K562 (cell line): Measurements from ENCODE around the gene CUEDC2. TPM values are rescaled to one million over a fixed set of nuclear protein-coding genes. Genes with fewer than 3 reads are reported as not detected.

ENCODE experiments used
- ATAC-seq: fragments of 200-7000 bp; cut with Tn5 transposase; 3 replicates; pipeline ENCODE4 v1.9.1; 2020; ENCODE audit warnings: moderate library complexity
- BruUV-seq: library from RNA; stranded (reverse); fragments of 400-500 nt; replicated peaks from 2 replicates; lab custom pipeline; 2021; lab: Mats Ljungman, UMichigan
- CTCF ChIA-PET: fragments of 300-600 bp; formaldehyde crosslinking; extraction: SDS; loops from one replicate; lab custom pipeline; 2021; ENCODE audit warnings: low intra/inter-chr PET ratio; lab: Yijun Ruan, JAX
- POLR2A ChIA-PET: fragments of 300-600, 350-650 bp; sonication (Branson Sonifier 250); formaldehyde crosslinking; extraction: SDS; loops from one replicate; lab custom pipeline; 2021; ENCODE audit warnings: antibody characterized with exemption, inconsistent platforms; lab: Yijun Ruan, JAX
- DNase-seq, 4 experiments: peaks; one replicate each; pipeline versions ENCODE4 v3.0.0 to v3.0.0-alpha.2; 2011 to 2018; ENCODE audit warnings: low spot score in 3 of 4, mixed read lengths in 3 of 4; ENCODE audit errors: extremely low read depth in 1 of 4
- FAIRE-seq: peaks from 2 replicates; lab custom pipeline; 2011; peaks lifted over from hg19 to GRCh38; lab: Jason Lieb, UNC
- H2AFZ ChIP-seq: 2 replicates; pipeline ENCODE4 v1.6.0; 2011; ENCODE audit warnings: low read depth, low read length, control low read depth, inconsistent platforms
- H3K27ac ChIP-seq: fragments of 200-600 bp; 3 replicates; pipeline ENCODE4 v1.8.0; 2011; ENCODE audit warnings: low read depth, mild to moderate bottlenecking, control low read depth, inconsistent platforms, low read length, moderate library complexity, mixed read lengths; ENCODE audit errors: extremely low read depth
- H3K27me3 ChIP-seq, 2 experiments: fragments of 300-600 bp in 1 of 2; 2 replicates in 1 of 2; 3 replicates in 1 of 2; pipeline versions ENCODE4 v1.6.0 to v1.8.0; 2011; ENCODE audit warnings: inconsistent platforms in 2 of 2, low read length in 2 of 2, mild to moderate bottlenecking in 1 of 2, mixed read lengths in 1 of 2, moderate library complexity in 1 of 2; ENCODE audit not compliant: control insufficient read depth in 2 of 2, insufficient read depth in 2 of 2
- H3K36me3 ChIP-seq: fragments of 300-600 bp; 3 replicates; pipeline ENCODE4 v1.8.0; 2011; ENCODE audit warnings: mild to moderate bottlenecking, low read length, inconsistent platforms; ENCODE audit not compliant: control insufficient read depth, insufficient read depth
- H3K4me1 ChIP-seq, 2 experiments: fragments of 200-600 bp in 1 of 2; replicated peaks in 1 of 2; 2 replicates in 1 of 2; 3 replicates in 1 of 2; pipeline versions ENCODE4 v1.5.1 to v1.8.0; 2011; ENCODE audit warnings: inconsistent platforms in 2 of 2, low read length in 2 of 2, mild to moderate bottlenecking in 1 of 2, mixed read lengths in 1 of 2, moderate library complexity in 1 of 2; ENCODE audit not compliant: control insufficient read depth in 2 of 2, insufficient read depth in 2 of 2
- H3K4me2 ChIP-seq: 2 replicates; pipeline ENCODE4 v1.6.1; 2011; ENCODE audit warnings: low read length, control low read depth, inconsistent platforms, mixed read lengths; ENCODE audit not compliant: insufficient read depth
- H3K4me3 ChIP-seq: fragments of 200-600 bp; sonication (generic), shearing (Covaris generic); 2 replicates; pipeline ENCODE4 v1.5.1; 2016; ENCODE audit warnings: control low read depth, inconsistent platforms
- H3K79me2 ChIP-seq: fragments of 200-600 bp; 3 replicates; pipeline ENCODE4 v1.8.0; 2011; ENCODE audit warnings: low read length, inconsistent platforms; ENCODE audit not compliant: control insufficient read depth, insufficient read depth
- H3K9ac ChIP-seq, 2 experiments: 2 replicates each; pipeline versions ENCODE4 v1.6.0 to v1.6.1; 2011; ENCODE audit warnings: low read depth in 2 of 2, low read length in 2 of 2, control low read depth in 1 of 2, inconsistent platforms in 1 of 2, mild to moderate bottlenecking in 1 of 2, mixed read lengths in 1 of 2; ENCODE audit not compliant: insufficient read depth in 1 of 2
- H3K9me1 ChIP-seq: one replicate; pipeline ENCODE4 v1.6.0; 2011; ENCODE audit warnings: inconsistent platforms, mild to moderate bottlenecking, low read length, moderate library complexity; ENCODE audit not compliant: control insufficient read depth, insufficient read depth
- H3K9me3 ChIP-seq: replicated peaks from 2 replicates; pipeline ENCODE4 v1.5.1; 2011; ENCODE audit warnings: low read depth, low read length, inconsistent platforms; ENCODE audit not compliant: control insufficient read depth, insufficient read depth
- H4K20me1 ChIP-seq: replicated peaks from 2 replicates; pipeline ENCODE4 v1.6.1; 2011; ENCODE audit warnings: low read length, inconsistent platforms, mixed read lengths; ENCODE audit not compliant: control insufficient read depth, insufficient read depth
- NFIC ChIP-seq: fragments of 450-650 bp; IDR thresholded peaks from 2 replicates; pipeline ENCODE4 v1.6.1; 2017; ENCODE audit warnings: mild to moderate bottlenecking, inconsistent platforms
- PRDM10 ChIP-seq: fragments of 450-650 bp; IDR thresholded peaks from 2 replicates; pipeline ENCODE4 v1.6.1; 2018; ENCODE audit not compliant: partially characterized antibody
- ZNF121 ChIP-seq: sonication (generic); formaldehyde crosslinking; conservative IDR thresholded peaks from 2 replicates; pipeline ENCODE4 v1.8.0; 2022; ENCODE audit warnings: missing genetic modification reagents
- ZNF583 ChIP-seq: fragments of 250-450 bp; sonication (Bioruptor Pico); IDR thresholded peaks from 2 replicates; pipeline ENCODE4 v1.4.0; 2020
- WGBS: fragments of 100-300 bp; shearing (Covaris generic); methylation state at CpG from one replicate; pipeline ENCODE4 v1.1.6; 2016; ENCODE audit warnings: low coverage, mixed read lengths; ENCODE audit not compliant: insufficient coverage; ENCODE audit errors: missing lambda C conversion rate; 5-methylcytosine and 5-hydroxymethylcytosine counted together
- in situ Hi-C: fragments of 300-500 bp; cut with MboI; formaldehyde crosslinking; loops from 4 replicates; pipeline ENCODE4 v1.15.0; 2018; ENCODE audit warnings: inconsistent platforms, mixed read lengths
- intact Hi-C: fragments of 100-400 bp; cut with micrococcal nuclease; formaldehyde crosslinking; loops from 2 replicates; pipeline ENCODE4 v1.14.2; 2022
- polyA plus RNA-seq, 8 experiments: library from polyadenylated mRNA; depleted of rRNA in 4 of 8; stranded (reverse) in 5 of 8; unstranded in 3 of 8; fragments of >200 nt; fragmentation: Nextera tagmentation in 2 of 8; fragmentation: Illumina TruSeq in 1 of 8; extraction: Ambion mirVana in 2 of 8; extraction: Trizol in 1 of 8; gene quantifications; 2 replicates each; pipeline versions ENCODE4 v1.2.1 to v1.2.3, GENCODE V29; 2011 to 2014; ENCODE audit warnings: inconsistent platforms in 1 of 8, missing spikeins in 1 of 8
- total RNA-seq, 7 experiments: library from RNA; depleted of rRNA in 6 of 7; stranded (reverse); fragments of >200 nt in 6 of 7; fragmentation: Illumina TruSeq in 2 of 7; extraction: Trizol in 2 of 7; gene quantifications; 2 replicates each; pipeline versions ENCODE4 v1.2.1 to v1.2.3, GENCODE V29; 2011 to 2021; ENCODE audit warnings: low replicate concordance in 1 of 7

The CUEDC2 gene
- total and polyA plus RNA-seq, 9 of the 15 experiments (the other 6 are each of a cell fraction or from before 2014, with no cell fraction given): 8.5 to 48.9 (median 27.4) TPM

DNA sequence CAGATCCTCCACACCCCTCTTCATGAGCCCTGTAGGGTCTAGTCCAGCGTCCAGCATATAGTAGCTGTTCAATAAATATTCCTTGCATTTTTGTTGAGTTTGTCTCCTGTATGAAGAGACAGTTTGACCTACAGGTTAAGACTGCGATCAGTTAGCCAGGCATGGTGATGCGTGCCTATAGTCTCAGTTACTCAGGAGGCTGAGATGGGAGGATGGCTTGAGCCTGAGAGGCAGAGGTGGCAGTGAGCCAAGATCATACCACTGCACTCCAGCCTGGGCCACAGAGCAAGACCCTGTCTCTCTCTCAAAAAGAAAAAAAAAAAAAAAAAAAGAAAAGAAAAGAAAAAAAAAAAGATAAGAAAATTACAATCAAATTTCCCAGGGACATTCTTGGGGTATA is 5.1 kb upstream of the CUEDC2 start:
- no peaks in the 10 kb centered on the region for H3K27me3 ChIP-seq
- DNase-seq (no peak), ATAC-seq (no peak), FAIRE-seq (no peak)
- no peaks in the 10 kb centered on the region for H3K9me3 ChIP-seq
- H3K9me1 ChIP-seq: no peaks in the 10 kb centered on the region
- H4K20me1 ChIP-seq: peaks cover 4% of the 10 kb centered on the region
- in situ Hi-C loops: loop anchor here (25.0 kb wide), 1 partner anchor 600 kb away; the partner anchor contains the start of gene KCNIP2
- TF ChIP-seq NFIC: peak; percentile 83
- no peak for TF ChIP-seq ZNF583 (CRISPR knock-in tag)
- peak; percentile 32 for TF ChIP-seq PRDM10
- TF ChIP-seq ZNF121 (CRISPR knock-in tag): peak; percentile 90
- ChIA-PET CTCF (no interaction called here), POLR2A (interaction anchor here (0.6 to 3.3 kb wide), 4 partner anchors 13 to 34 kb away, joined by 3 to 34 read pairs (median 10); partner anchors contain the start of genes C10orf95 and FBXL15)
- H3K79me2 ChIP-seq: peaks cover 44% of the 10 kb centered on the region
- no TSS peak for BruUV-seq
- H3K4me2 ChIP-seq: peak overlapping the region; percentile 85
- H3K4me1 ChIP-seq: peaks cover 29 to 37% of the 10 kb centered on the region in 2 experiments
- H3K9ac ChIP-seq: peak overlapping the region; percentile 58 to 85; a peak in 3 of 4 replicates
- peak overlapping the region; percentile 80 for H3K4me3 ChIP-seq
- H2AFZ ChIP-seq: no peak overlapping the region
- peaks cover 10% of the 10 kb centered on the region; the same call in 2 of the 3 replicates for H3K36me3 ChIP-seq
- 7% methylated on average over 3 of the region's 3 CpGs for WGBS
- H3K27ac ChIP-seq: no peak overlapping the region; the same call in 2 of the 3 replicates
- intact Hi-C loops: no loop called here
